Left colon (tissue), 2 donors: ENCODE results near the gene EWSR1. TPM values are rescaled to one million over a fixed set of nuclear protein-coding genes. Genes with fewer than 3 reads are reported as not detected.

Experiments
- ATAC-seq: fragments of 200-7000 bp; cut with Tn5 transposase; one replicate; pipeline ENCODE4 v1.9.1; 2020; ENCODE audit warnings: mild to moderate bottlenecking, moderate library complexity
- DNase-seq, 2 donors: peaks; one replicate each; pipeline ENCODE4 v3.0.0-alpha.2; 2020
- intact Hi-C, 2 donors: fragments of 100-400 bp; cut with DNase I in 1 of 2; cut with micrococcal nuclease in 1 of 2; formaldehyde crosslinking; loops; one replicate each; pipeline versions ENCODE4 v1.11.2 to v1.14.0; 2022; cut with DNase I, micrococcal nuclease
- total RNA-seq, 2 donors: library from RNA; stranded (reverse); fragmentation: NEBNext Ultra II Directional; extraction: Animal tissue kit (Norgen Biotek cat#: 25700); gene quantifications; one replicate each; pipeline ENCODE4 v1.2.1, GENCODE V29; 2021
- donor health status: DM: no; HTN: no; CAD: no.
- donor health status: DM: yes; HTN: yes; CAD: no.

The EWSR1 gene
- total RNA-seq, 2 donors from 2014 or later, result 158 to 192 TPM

GRCh38 chr22:29328055-29328454 lies 60.0 kb downstream of the EWSR1 start:
- ATAC-seq (peak; percentile 17), DNase-seq (no peak)
- intact Hi-C loops, result no loop called here

- intact Hi-C loops, result no loop called here
- DNase-seq (no peak), ATAC-seq (no peak)
These were observed 60.8 kb downstream of the EWSR1 start for GRCh38 chr22:29328566-29329500.

GRCh38 chr22:29329581-29329980 lies 61.5 kb downstream of the EWSR1 start:
- intact Hi-C loops, result no loop called here
- DNase-seq, result no peak
- no peak for ATAC-seq

GRCh38 chr22:29330291-29330690 lies 62.2 kb downstream of the EWSR1 start:
- DNase-seq (no peak), ATAC-seq (no peak)
- intact Hi-C loops, result no loop called here

- intact Hi-C loops, result no loop called here
- DNase-seq (peak in 1 of 2 donors; percentile 31), ATAC-seq (no peak)
These were observed 62.7 kb downstream of the EWSR1 start for GRCh38 chr22:29330753-29331152.

- no peak for ATAC-seq
- intact Hi-C loops, result no loop called here
- no peak for DNase-seq
These were observed 63.1 kb downstream of the EWSR1 start for GRCh38 chr22:29331213-29331612.

- intact Hi-C loops, result no loop called here
- ATAC-seq, result no peak
- no peak for DNase-seq
These were observed 63.7 kb downstream of the EWSR1 start for GRCh38 chr22:29331658-29332300.

- ATAC-seq (no peak), DNase-seq (no peak)
- intact Hi-C loops, result no loop called here
These were observed 64.9 kb downstream of the EWSR1 start for GRCh38 chr22:29332886-29333496.

- ATAC-seq (no peak), DNase-seq (no peak)
- intact Hi-C loops, result no loop called here
These were observed 66.1 kb downstream of the EWSR1 start for GRCh38 chr22:29334148-29334547.

- ATAC-seq (no peak), DNase-seq (no peak)
- intact Hi-C loops, result no loop called here
These were observed 66.8 kb downstream of the EWSR1 start for GRCh38 chr22:29334696-29335344.

GRCh38 chr22:29335656-29336055 lies 67.6 kb downstream of the EWSR1 start:
- DNase-seq (no peak), ATAC-seq (no peak)

GRCh38 chr22:29336751-29337490 lies 68.9 kb downstream of the EWSR1 start:
- ATAC-seq (no peak), DNase-seq (no peak)
- intact Hi-C loops, result no loop called here

More at GRCh38 chr22:29335656-29336055, 67.6 kb downstream of the EWSR1 start:
- intact Hi-C loops, result no loop called here

GRCh38 chr22:29337631-29338284 lies 69.7 kb downstream of the EWSR1 start:
- DNase-seq (no peak), ATAC-seq (no peak)
- intact Hi-C loops, result no loop called here

- DNase-seq, result no peak
- intact Hi-C loops, result no loop called here
- no peak for ATAC-seq
These were observed 70.3 kb downstream of the EWSR1 start for GRCh38 chr22:29338398-29338797.

- DNase-seq (no peak), ATAC-seq (no peak)
- intact Hi-C loops, result no loop called here
These were observed 71.5 kb downstream of the EWSR1 start for GRCh38 chr22:29339381-29340235.

GRCh38 chr22:29340566-29340965 lies 72.5 kb downstream of the EWSR1 start:
- ATAC-seq, result no peak
- DNase-seq, result no peak
- intact Hi-C loops, result no loop called here
